SKM-1 treated with dmso at 0.1 percent for 144 hours (cell line): ENCODE data around the gene TPX2.
A peak's percentile ranks its signal among the peaks of the same experiment; 100 is the strongest.

Experiments used
- DNase-seq: peaks from one replicate; lab custom pipeline; 2025; ENCODE audit not compliant: unreplicated experiment; lab: John Stamatoyannopoulos, UW

The TPX2 gene, protein sequence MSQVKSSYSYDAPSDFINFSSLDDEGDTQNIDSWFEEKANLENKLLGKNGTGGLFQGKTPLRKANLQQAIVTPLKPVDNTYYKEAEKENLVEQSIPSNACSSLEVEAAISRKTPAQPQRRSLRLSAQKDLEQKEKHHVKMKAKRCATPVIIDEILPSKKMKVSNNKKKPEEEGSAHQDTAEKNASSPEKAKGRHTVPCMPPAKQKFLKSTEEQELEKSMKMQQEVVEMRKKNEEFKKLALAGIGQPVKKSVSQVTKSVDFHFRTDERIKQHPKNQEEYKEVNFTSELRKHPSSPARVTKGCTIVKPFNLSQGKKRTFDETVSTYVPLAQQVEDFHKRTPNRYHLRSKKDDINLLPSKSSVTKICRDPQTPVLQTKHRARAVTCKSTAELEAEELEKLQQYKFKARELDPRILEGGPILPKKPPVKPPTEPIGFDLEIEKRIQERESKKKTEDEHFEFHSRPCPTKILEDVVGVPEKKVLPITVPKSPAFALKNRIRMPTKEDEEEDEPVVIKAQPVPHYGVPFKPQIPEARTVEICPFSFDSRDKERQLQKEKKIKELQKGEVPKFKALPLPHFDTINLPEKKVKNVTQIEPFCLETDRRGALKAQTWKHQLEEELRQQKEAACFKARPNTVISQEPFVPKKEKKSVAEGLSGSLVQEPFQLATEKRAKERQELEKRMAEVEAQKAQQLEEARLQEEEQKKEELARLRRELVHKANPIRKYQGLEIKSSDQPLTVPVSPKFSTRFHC

DNA sequence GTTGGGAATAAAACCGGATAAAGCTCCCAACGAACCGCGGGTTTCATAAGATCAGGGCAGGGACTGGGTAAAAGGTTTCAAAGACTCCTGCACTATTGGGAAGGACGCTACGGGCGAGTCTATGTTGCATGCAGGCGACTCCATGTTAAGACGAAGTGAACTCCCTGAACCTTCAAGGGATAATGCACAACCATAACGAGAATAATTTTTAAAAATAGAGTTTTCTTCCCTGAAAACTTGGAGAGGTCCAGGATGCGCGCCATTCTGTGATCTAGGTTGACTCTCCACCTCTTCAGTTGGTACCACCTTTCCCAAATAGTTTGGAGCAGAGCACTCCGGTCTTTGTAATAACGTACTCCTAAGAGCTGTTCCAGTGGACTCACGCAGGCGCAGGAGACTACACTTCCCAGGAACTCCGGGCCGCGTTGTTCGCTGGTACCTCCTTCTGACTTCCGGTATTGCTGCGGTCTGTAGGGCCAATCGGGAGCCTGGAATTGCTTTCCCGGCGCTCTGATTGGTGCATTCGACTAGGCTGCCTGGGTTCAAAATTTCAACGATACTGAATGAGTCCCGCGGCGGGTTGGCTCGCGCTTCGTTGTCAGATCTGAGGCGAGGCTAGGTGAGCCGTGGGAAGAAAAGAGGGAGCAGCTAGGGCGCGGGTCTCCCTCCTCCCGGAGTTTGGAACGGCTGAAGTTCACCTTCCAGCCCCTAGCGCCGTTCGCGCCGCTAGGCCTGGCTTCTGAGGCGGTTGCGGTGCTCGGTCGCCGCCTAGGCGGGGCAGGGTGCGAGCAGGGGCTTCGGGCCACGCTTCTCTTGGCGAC, at the start of gene TPX2:
Gene TPX2, plus strand, starts transcription at position 562 of the 821 bp plus-strand sequence. CDS start 18,187 bp downstream, outside the sequence.
- DNase-seq: peak; percentile 95

DNA sequence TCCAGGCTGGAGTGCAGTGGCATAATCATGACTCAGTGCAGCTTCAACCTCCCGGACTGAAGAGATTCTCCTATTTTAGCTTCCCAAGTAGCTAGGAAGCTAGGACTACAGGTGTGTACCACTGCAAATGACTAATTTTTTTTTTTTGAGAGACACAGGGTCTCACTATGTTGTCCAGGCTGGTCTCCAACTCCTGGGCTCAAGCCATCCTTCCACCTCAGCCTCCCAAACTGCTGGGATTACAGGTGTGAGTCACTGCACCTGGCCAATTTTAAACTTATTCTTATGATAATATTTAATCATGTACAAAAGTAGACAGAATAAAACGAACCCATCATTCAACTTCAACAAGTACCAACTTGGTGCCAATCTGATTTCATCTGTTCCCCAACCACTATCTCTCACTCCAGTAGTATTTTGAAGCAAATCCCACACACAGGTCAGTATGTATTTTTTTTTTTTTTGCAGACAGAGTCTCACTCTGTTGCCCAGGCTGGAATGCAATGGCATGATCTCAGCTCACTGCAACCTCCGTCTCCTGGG, 48.9 kb upstream of the TPX2 start:
- no peak for DNase-seq

DNA sequence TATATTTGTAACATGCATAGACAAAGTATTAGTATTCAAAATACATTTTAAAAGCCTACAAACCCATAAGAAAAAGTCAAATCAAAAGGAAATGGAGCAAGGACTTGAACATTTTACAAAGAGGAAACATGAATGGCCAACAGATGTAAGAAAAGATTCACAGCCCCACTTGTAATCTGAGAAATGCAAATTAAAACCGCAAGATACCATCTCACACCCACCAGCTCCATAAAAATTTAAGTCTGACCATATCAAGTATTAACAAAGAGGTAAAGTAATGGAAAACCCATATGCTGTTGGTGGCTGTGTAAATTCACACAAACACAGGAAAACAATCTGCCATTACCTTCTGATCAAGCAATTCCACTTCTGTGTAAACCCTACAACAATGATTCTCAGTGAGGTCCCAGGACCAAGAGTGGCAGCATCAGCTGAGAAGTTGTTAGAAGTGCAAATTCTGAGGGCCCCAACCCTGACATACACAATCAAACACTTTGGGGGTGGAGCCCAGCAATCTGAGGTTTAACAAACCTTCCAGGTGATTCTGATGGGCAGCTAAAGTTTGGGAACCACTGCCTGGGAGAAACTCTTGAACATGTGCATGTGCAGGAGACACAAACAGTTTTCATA, 47.3 kb upstream of the TPX2 start:
- no peak for DNase-seq

DNA sequence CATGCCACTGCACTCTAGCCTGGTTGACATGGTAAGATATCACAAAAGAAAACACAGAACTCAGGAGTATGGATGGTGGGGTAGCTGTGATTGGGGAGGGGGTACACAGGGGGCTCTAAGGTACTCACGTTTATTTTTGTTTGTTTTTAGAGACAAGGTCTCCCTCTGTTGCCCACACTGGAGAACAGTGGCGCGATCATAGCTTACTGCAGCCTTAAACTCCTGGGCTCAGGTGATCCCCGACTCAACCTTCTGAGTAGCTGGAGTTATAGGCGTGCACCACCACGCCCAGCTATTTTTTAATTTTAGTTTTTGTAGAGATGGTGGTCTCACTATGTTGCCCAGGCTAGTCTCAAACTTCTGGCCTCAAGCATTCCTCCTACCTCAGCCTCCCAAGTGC, 45.7 kb upstream of the TPX2 start:
- DNase-seq: no peak

DNA sequence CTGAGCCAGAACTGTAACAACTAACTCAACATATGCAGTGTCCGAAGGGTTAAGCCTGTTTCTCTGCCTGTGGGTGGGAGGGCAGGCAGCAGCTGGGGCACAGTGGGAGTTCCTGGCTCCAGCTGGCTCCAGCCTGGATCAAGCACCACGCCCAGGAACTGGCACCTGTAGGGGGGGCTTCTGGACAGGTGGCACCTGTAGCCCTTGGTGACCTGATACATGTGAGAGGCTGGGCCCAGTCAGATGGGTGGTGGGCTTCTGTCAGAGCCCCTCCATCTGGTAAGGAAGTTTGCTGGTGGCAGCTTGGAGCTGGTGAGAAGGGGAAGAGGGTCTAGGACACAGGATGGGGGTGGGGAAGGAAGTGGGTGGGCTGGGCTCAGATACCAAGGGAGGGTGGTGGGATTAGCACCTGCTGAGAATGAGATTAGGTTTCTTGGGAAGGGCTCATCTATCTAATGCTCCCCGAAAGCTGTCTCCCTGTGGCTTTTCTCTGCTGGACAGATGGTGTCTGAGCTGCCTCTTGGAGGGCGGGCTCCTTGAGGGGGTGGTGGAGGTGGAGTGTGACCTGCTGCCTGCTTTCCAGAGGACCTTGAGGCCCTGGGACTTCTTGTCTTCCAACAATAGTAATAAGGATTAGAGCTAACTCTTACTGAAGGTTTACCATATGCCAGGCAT, 45.0 kb upstream of the TPX2 start:
- no peak for DNase-seq

DNA sequence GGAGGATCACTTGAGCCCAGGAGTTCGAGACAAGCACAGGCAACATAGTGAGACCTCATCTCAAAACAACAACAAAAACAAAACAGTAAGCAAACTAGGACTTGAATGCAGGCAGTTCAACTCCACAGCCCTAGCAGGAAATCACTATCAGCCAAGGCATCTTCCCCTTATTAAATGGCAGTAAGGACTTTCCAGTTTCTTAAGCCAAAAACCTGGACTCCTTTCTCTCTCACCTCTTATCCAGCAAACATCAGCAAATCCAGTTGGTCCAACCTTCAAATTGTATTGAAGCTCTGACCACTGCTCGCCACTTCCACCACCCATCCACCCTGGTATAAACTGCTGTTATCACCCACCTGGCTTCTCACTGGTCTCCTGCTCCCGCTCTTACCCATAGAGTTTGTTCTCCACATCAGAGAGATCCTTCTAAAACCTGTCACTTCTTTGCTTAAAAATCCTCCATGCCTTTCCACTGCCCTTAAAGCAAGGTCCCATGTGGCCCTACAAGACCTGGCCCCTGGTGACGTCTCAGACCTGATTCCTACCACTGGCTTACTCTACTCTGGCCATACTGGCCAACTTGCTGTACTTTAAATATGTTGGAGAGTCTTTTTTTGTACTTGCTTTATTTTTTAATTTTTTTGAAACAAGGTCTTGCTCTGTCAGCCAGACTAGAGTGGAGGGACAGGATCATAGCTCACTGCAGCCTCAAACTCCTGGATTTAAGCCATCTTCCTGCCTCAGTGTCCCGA, 44.1 kb upstream of the TPX2 start:
- no peak for DNase-seq

DNA sequence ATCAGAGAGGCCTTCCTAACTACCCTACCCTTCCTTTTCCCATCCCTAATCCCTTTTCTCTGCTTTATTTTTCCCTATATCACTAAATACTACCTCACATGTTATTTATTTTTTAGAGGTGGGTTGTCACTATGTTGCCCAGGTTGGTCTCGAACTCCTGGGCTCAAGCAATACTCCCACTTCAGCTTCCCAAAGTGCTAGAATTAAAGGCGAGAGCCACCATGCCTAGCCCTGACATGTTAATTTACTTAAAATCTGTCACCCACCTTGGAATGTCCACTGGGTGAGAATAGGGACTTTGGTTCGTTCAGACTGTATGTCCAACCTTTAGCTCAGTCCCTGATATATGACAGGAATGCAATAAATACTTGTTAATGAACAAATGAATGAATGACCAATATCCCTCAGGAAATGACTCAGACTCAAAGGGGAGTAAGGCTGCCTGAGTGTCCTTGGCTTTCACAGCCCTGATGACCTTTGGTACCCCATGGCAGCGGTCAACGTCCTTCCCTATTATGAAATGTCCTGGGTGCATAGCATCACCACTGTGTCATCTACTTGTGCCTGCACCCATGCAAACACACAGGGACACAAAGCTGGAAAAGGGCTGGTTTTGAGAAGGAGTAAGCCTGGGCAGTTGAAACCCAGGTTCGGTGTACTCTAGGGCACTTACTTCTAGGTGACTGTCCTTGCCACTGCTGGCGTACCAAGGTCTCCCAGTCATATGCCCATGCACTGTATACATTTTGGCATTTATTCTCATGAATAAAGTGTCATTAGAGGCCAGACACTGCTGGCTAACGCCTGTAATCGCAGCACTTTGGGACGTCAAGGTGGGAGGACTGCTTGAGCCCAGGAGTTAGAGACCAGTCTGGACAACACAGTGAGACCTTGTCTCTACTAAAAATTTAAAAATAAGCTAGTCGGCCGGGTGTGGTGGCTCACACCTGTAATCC, 43.0 kb upstream of the TPX2 start:
- no peak for DNase-seq

DNA sequence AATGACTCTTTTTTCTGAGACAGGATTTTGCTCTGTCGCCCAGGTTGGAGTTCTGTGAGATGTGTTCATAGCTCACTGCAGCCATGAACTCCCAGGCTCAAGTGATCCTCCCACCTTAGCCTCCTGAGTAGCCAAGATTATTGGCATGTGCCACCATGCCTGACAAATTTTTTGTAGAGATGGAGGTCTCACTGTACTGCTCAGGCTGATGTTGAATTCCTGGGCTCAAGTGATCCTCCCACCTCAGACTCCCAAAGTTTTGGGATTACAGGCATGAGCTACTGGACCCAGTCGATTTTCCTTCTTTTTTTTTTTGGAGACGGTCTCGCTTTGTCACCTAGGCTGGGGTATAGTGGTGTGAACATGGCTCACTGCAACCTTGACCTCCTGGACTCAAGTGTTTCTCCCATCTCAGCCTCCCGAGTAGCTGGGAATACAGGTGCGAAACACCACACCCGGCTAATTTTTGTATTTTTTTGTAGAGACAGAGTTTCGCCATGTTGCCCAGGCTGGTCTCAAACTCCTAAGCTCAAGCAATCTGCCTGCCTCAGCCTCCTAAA, 40.8 kb upstream of the TPX2 start:
- no peak for DNase-seq

DNA sequence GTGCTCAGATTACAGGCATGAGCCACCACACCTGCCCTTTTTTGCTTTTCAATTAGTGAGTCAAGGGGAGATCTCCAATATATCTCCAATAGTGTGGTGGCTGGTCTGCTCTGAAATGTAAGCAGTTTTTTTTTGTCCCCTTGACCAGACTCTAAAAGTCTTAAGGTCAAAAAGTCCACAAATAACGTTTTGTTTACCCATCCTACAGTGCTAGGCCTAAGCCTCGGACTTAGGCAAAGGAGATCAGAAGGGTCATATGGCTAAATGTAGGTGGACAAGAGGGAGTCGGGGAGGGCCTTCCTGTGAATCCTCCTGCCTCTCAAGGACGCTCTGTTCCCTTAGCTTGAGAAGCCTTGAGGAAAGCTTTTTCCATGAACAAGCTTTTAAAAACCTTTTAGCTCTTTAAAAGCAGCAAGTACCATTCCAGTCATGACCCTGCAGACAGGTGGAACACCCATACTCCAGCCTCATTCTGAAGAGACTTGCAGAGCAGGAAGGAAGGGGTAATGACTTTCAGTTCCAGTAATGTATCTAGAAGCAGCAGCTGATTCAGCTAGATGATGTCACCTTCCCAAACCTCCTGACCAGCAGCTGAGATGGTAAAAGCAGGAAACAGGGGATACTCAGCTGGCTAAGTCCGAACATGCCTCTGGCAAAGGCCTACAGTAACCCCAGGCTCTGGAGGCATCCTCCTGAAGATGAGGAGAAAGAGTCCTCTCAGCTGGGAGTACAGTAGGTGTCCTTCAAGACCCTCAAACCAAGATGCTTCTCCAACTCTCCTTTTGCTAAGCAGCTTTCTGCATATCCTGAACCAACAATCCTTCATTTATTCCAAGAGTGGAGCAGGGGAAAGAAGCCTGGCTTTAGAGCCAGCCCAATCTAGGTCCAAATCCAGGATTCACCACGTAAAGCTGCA, 40.0 kb upstream of the TPX2 start:
- peak; percentile 11 for DNase-seq

DNA sequence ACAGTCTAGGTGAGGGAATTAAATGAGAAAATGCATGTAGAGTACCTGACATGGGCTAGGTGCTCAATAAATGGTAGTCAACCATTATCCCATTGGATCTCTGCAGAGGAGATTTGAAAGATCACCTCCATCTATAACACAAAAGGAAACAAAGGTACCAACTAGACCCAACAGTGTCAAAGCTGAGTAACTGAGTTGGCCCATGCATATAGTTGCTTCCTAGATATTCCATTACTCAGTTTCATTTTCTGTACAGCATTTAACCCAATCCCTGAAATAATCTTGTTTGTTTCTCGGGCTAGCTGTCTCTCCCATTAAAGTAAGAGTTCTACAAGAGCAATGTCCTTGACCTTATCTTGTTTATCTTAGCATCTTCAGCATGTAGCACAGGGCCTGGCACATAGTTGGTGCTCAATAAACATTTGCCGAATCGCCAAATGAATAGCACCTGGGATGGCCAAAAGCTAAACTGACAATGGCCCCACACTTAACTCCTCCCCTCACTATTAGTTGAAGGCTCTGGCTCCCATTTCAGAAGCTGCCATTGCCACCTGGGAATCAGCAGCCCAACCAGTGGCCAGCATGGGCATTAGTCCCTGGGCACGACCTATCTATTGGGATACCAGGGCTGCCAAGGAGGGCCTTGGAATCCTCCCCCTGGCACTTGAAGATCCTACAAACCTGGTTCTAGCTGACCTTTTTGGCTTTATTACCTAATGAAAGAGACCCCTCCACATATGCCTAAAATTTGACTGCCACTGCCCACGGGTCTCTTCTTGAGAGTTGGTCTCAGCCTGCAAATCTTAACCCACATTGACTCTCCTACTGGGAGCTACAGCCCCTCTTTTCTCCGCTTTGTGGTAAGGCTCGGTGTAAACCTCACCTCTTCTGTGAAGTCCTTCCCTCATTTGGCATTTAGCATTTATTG, 39.0 kb upstream of the TPX2 start:
- no peak for DNase-seq

DNA sequence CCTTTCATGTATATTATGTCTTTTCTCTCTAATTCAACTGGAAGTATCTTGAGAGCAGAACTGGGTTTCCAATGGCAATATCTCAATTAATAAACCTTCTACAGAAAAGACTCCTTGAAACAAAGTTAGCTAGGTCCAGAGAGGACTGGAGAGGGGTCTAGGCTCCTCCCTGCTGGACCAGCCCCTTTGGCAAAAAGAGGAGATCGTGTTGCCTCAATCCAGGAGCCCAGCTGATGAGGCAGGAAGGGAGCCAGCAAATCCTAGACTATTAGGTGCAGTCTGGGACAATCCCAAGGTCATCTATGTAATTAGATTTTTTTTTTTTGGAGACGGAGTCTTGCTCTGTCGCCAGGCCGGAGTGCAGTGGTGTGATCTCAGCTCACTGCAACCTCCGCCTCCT, 38.3 kb upstream of the TPX2 start:
- DNase-seq: no peak

DNA sequence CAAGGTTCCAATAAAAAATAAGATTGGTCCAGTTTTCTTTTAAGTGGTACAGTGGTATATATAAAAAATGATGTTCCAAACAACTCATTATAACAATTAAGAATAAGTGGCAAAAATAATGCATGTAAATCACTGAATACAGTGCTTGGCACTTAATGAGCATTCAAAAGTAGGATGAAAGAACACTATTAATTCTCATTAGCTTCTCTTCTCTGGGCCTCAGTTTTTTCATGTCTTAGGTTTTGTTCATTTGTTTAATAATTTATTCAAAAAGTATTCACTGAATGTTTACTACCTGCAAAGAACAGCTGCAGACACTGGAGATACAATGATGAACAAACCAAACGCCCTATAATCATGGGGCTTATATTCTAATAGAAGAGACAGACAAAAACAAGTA, 37.5 kb upstream of the TPX2 start:
- no peak for DNase-seq

DNA sequence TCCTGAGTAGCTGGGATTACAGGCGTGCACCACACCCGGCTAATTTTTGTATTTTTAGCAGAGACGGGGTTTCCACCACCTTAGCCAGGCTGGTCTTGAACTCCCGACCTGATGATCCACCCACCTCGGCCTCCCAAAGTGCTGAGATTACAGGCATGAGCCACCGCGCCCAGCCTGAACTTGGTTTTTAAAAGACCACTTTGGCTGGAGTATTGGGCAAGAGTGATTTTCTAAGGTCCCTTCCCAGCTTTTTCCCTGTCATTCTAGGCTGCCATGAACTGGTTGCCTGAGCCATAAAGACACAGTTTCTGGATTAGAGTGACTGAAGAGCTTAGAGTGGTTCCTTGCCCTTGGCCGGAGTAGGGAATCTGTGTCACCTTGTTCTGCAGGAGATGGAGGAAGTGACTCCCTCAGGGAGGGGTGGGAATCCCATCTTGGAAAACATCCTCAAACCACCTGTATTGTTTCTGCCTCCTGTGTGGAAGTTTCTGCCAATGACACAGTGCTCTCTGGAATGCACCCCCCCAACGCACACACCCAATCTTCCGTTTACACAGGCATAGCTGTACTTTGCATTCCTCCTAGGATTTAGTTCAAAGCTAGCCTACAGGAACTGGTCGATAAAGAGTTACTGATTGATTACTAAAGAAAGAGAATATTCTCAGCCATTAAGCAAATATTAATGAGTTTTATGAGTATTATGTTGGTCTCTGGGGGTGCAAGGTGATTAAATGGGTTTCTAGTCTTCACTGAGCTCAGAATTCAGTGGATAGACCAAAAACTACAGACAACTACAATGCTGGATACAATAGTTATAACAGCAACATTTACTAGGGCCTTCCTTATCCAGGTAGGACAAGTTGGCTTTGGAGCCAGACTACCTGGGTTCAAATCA, 34.6 kb upstream of the TPX2 start:
- DNase-seq: no peak

DNA sequence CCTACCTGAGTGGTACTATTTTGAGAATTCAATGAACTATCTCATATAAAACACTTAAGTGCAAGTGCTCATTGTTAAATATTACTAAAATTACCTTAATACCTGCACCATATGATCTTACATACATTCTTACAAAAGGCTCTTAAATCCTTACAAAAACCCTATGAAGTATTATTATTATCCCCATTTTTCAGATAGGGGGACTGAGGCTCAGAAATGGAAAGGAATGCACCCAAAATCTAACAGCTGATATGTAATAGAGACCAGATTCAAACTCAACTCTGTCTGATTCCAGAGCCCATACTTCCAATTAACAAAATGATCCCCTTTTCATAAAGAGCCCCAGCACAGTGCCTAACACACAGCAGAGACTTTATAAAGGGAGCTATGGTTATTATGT, 33.9 kb upstream of the TPX2 start:
- no peak for DNase-seq
